GM12873 (cell line): ENCODE data around the gene CUEDC1.

Source experiments
- CTCF ChIP-seq: IDR thresholded peaks from 2 replicates; pipeline ENCODE4 v1.5.1; 2012; ENCODE audit warnings: low read depth, mild to moderate bottlenecking, moderate library complexity, low read length, control low read depth; ENCODE audit not compliant: insufficient read depth; ENCODE audit errors: missing control alignments

Gene CUEDC1

GRCh38 chr17:57940231-57940630 is 15.0 kb downstream of the CUEDC1 start:
- TF ChIP-seq CTCF: no peak

GRCh38 chr17:57939797-57940196 is 15.4 kb downstream of the CUEDC1 start:
- TF ChIP-seq CTCF: no peak

- no peak for TF ChIP-seq CTCF
Observed at GRCh38 chr17:57938061-57938502, 17.1 kb downstream of the CUEDC1 start.

GRCh38 chr17:57937492-57937891 is 17.7 kb downstream of the CUEDC1 start:
- no peak for TF ChIP-seq CTCF

- TF ChIP-seq CTCF: no peak
Observed at GRCh38 chr17:57935833-57936807, 19.1 kb downstream of the CUEDC1 start.

GRCh38 chr17:57931488-57932137 is 23.6 kb downstream of the CUEDC1 start:
- TF ChIP-seq CTCF: no peak

GRCh38 chr17:57930239-57930638 is 25.0 kb downstream of the CUEDC1 start:
- TF ChIP-seq CTCF: no peak
